AG20443 (cell line): ENCODE data around the gene PKD1L1.

Source experiments
- DNase-seq: peaks from one replicate; pipeline ENCODE4 v3.0.0; 2012; ENCODE audit warnings: low spot score, mixed read lengths

Gene PKD1L1

DNA sequence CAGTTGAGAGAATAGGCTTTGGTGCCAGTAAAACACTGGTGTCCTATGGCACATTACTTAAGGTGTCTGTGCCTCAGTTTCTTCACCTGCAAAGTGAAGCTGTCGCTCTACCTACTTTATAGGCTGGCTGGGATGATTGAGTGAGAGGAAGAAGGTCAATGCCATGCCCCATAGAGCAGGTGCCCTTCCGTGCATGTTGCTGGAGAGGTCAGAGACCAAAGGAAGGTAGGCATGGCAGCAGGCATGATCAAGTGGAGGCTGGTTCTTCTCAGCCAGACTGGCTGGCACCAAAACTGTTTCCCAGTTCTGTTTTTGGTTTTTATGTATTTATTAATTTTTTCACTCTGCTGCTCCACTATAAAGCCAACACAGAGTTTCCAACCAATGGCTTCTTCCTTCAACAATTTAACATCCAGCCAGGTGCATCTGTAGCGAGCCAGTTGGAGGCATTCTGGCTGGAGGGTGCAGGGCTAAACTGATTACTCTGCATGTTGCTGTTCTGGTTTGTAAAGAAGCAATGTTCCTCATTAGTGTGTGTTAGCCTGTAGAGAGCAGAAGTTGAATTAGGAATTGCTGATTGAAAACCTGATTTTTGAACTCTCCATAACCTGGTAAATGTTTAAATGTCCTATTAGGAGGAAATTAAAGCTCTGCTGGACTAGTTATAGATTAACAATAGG, 222.1 kb downstream of the PKD1L1 start:
- DNase-seq: no peak

DNA sequence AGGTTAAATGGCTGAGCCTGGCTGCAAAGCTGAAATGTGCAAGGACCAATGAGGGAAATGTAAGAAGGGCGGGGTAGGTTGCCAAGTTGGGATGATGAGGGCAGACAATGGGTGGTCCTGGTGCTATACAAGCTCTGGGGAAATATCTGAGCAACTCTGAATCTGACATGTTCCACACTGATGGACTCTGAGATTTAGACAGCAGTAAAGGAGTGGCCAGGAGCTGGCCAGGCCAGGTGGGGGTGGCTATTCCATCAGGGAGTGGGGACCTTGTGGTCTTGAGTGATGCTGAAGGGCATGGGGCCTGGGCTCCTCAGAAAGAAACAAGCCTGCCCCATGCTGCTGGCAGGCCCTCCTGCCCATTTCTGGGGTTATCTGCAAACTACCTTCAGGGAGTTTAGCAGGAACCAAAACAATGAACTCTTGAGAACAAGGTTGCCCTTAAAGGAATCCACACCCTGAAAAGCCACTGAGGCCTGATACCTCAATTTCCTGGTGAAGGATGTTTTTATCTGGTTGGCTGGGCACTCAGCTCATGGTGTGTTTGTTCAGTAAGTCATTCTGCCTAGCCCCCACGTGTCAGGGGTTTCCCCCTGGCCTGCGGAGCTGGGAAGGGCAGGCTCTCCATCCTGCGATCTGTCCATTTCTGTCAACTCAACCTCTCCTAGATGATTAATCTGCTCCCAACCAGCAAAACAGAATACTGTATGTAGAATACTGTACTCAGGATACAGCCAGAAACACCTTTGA, 223.1 kb downstream of the PKD1L1 start:
- DNase-seq: no peak
